CD4-positive, alpha-beta T cell treated with Interleukin-4 for 1 hour (primary cell): ENCODE measurements around the gene SYT7.

Experiments used
- DNase-seq, 2 donors: peaks; one replicate each; pipeline ENCODE4 v3.0.0-alpha.2; 2020 to 2022

Gene SYT7

DNA sequence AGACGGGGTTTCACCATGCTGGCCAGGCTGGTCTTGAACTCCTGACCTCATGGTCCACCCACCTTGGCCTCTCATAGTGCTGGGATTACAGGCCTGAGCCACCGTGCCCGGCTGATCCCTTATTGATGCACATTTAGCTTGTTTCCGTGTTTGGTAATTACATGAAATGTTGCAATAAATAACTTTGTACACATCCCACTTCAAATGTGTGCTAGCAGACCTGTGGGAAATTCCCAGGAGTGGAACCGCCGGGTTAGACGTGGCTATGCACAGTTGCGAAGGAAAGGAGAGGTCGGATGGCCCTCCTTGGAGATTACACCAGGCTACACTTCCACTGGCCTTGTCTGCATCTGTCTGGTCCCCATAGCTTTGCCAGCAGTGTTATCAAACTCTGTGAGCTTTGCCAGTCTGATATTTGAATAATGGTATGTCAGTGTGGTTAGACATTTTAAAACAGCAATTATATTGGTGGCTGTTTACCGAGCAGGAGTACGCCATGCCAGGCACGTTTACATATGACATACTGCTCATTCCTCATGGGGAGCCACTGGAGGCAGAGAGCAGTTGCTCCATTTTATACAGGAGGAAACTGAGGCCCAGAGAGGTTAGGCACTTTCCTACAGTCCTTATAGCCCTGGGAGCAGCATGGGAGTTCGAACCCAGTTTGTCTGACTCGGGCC, 27.2 kb upstream of the SYT7 start:
- no peak for DNase-seq

DNA sequence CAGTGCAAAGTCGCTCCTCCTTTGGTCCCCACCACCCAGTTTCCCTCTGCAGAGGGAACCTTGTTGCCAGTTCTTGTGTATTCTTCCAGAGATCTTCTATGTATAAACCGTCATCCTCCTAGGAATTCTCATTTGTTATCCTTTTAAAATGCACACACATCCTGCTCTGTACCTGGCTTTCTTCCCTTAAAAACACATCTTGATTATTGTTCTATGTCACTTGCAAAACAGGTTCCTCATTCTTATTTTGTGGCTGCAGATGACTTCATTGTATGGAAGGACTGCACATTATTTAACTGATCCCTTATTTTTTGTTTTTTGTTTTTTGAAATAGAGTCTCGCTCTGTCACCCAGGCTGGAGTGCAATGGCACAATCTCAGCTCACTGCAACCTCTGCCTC, 26.6 kb upstream of the SYT7 start:
- DNase-seq, result no peak

DNA sequence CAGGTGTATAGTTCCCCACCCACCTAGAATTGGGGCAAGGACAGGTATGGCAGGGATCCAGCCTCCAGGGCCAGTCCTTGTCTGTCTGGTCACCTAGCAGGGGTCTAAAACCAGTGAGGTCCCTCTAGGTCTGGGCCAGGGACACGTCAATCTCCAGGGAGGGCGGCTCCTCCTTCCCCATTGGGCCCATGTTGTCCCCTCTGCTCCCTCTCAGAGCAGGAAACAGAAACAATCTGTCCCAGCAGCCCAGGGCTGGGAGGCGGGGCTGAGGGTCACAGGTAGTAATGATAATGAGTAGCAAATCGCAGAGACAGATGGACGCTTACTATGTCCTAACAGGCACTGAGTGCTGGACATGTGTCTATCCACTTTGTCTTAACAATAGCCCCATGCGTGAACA, 22.8 kb upstream of the SYT7 start:
- DNase-seq, result no peak

DNA sequence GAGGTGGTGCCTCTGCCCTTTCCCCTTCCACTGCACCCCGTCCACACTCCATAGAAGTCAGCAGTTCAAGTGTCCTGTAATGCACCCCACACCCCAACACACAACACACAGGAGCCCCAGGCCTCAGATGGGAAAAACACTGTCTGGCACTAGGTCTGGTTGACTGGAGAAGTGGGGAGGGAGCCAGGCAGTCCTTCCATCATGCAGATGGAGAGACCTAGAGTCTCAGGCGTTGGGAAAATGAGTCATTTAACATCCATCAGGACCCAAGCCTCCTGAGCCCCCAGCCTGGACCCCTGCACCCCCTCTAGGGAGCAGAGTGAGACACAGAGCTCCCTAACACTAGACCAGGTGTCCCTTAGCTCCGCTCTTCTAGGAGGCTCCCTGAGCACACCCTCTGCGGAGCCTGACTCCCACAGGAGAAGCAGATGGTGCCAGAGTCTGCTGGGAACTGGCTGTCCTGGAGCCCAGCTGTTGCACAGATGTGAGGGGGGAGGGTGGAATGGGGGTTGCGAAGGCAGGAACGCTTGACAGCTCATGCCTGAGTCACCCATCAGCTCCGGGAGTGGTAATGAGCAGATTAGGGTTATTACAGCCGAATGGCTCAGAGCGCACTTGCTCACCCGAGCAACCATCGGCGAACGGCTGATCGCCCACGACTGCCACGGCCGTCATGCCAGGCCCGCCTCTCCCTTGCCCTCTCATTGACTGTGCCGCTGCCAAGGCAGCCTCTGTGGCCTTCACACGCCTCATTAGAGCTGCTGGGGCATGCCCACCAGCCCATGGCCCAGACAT, 22.1 kb upstream of the SYT7 start:
- DNase-seq, result no peak

DNA sequence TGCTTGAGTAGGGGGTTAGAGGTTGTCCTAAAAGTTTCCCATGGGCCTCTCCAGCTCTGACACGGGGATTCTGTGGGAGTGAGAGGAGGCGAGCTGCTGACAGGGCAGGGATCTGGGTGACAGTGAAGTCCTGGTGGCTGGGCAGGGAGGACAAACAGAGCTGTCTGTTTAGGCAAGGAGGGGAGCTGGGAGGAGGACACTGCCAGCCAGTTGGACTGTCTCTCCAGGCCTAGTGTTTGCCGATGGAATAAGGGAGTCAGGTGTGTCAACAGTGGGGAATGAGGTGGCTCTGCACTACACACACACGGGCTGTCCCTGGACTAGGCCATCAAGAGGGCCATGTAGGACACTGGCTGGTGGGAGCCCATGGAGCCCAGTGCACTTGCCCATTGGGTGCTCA, 20.6 kb upstream of the SYT7 start:
- DNase-seq, result no peak

DNA sequence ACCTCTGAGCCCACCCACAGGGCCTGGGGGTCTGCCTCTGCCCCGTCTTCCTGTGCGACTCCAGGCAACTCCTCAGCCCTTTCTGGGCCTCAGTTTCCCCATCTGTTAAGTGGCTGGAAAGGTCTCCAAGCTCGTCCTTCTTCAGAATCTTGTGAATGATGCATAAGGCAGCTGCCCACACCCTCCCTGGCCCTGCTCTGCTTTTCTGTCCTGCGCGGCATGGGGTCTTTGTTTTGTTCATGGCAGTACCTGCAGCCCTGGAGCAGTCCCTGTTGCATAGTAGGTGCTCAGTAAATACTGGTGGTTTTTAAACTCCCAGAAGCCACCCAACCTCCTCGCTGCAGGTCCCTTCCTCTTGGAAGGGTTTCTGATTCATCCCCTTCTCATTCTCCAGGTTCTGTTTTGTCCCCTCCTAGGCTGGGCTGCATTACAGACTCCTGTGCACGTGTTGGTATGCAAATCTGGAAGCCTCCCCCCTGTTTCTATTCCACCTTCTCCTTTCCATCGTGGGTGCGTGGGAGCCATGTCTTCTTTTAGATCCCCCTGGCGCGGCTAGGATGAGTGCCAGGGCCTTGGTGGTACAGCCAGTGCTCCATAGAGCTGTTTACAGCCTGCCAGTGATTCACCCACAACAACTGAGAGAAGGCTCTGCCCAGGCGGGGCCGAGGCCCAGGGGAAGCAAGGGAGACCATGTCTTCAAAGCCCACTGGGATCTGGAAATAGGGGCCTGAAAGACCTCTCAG, 19.3 kb upstream of the SYT7 start:
- no peak for DNase-seq

DNA sequence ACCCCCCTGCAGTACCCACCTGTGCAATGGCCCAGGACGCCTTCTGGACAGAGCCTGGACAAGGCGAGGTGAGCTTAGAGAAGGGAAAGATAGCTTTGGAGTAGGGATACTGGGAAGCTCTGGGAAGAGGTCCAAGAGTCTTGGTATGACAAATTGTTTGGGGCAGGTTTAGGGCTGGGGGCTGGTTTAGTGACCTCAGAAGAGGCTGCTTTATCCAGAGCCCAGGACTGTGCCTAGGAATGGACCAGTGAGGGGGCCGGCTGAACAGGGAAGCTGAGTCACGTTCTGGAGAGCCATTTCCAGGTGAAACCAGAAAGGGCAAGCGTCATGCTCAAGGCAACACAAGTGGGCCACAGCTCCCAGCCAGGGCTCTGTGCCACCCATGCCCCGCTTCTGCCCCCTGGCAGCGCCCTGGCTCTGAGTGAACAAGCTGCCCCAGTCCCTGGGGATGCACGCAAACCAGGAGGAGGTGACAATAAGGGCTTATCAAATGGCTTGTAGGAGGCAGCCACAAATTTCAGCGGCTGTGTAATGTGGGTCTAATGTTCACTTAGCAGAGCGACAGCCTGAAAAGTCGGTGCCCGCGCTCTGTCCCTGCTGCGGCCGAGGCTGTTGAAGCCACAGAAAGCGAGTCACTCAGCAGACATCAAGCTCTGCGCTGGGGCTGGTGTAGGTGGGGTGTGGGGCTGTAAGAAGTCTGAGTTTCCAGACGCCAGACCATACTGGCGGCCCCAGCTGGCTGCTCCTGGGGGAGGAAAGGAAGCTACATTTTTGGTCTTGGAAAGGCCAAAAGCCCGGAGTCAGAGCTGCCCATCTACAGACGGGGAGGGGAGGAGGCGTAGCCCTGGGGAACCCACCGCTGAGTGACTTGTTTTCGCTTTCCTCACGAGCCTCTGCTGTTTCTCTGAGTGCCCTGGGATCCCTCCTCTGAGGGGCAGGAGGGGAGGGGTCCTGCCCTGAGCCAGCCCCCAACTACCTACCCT, 18.3 kb upstream of the SYT7 start:
- no peak for DNase-seq

DNA sequence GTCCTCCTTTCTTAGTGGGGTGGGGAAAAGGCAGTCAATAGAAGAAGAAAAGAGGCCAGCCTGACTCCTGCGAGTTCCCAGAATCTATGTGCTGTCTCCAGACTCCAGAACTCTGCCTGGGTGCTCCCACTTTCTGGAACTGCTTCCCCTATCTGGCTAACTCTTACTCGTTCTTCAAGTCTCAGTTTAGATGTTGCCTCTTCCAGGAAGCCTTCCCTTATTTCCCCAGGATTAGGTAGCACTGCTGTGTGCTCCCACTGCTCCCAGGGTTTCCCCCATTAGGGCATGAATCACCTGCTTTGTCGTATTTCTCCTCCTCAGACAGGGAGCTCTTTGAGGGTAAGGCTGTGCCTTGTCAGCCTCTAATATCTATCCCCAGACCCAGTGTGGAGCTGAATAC, 17.5 kb upstream of the SYT7 start:
- no peak for DNase-seq

DNA sequence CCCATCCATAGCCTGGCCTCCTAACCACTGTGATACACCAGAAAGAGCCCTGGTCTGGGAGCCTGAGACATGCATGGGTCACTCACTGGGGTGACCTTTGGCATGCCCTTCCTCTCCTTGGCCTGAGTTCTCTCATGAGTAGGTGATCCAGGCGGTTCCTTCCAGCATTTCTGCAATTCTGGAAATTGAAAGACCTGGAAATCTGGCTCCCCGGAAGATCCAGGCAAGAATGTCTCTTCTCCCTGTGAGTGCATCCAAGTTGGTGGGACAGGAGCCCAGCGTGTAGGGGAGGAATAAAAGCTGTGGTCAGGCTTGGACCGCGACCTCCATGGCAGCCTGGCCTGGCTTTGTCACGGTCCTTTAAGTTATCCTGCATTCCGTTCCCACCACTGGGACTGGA, 16.1 kb upstream of the SYT7 start:
- DNase-seq, result no peak

DNA sequence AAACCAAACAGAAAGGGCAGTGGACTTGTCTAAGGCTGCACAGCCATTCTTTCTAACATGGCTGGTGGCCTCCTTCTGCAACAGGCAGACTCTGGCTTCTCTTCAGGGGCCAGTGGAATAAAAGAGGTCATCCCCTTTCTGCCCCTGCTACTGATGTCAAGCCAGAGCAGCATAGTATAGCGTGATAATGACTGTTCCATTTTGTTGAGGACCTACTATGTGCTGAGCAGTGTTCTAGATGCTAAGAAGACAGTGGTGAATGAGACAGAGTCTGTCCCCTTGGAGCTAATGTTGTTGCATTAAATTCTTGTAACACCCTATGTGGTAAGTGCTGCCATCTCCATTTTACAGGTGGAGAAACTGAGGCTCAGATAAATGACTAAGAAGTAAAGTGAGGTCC, 15.7 kb upstream of the SYT7 start:
- DNase-seq, result no peak

DNA sequence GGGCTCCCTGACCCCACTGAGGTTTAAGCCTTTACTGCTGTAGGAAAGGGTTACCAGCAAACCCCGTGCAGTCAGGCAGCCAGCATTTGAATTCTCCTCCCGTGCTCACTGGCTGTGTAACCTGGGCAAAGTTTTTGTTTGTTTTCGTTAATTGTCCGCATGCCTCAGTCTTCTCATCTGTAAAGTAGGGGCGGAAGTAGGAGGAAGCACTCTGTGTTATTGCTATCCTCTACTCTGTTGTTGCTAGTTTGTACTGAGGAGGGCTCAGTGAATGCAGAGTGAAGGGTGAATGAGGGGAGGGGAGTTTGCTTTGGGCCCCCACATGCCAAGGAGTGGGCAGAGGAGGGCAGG, 14.0 kb upstream of the SYT7 start:
- DNase-seq, result no peak

DNA sequence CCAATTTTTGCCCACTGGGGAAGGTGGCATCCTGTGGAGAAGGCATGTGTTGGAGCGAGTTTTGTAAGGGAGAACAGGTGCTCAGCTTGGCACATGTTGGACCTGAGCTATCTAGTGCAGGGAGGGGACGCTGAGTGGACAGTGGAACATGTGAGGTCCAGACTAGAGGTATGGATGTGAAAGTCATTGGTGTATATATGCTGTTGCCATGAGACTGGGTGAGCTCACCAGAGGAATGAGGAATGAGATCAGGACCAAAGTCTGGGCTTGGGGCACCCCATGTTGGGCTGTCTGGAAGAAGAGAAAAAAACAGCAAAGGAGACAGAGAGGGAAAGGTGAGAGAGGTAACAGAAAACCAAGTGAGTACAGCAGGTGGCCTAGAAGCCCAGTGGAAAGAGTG, 12.3 kb upstream of the SYT7 start:
- DNase-seq, result no peak

DNA sequence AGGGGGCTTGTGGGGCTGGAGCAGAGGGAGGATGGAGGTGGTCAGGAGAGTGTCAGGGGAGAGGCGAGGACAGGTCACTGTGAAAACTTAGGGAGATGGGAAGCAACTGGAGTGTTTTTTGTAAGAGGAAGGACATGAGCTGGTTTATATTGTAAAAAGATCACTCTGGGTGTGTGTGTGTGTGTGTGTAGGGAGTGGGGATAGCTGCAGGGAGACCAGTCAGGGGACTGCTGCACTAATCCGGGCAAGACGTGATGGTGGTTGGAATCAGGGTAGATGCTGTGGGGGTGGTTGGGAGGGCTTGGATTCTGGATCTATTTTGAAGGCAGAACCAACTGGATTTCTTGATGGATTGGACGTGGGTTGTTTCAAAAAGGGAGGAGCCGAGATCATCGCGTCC, 11.3 kb upstream of the SYT7 start:
- DNase-seq, result no peak

DNA sequence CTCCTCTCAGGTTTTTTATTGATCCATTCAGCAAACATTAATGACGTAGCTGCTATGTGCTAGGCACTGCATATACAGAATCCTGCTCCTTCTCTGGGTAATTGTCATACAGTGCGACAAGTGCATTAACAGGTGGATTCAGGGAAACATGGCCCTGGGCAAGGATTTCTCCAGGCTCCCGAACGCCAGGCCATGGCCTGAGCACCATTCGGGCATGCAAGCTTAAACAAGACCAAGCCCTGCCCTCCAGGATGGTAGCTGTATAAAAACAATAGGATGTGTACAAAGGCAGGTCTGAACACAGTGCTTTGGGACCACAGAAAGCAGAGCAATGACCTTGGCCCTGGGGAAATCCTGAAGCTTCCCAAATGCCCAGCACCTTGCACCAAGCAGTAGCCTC, 9.1 kb upstream of the SYT7 start:
- no peak for DNase-seq

DNA sequence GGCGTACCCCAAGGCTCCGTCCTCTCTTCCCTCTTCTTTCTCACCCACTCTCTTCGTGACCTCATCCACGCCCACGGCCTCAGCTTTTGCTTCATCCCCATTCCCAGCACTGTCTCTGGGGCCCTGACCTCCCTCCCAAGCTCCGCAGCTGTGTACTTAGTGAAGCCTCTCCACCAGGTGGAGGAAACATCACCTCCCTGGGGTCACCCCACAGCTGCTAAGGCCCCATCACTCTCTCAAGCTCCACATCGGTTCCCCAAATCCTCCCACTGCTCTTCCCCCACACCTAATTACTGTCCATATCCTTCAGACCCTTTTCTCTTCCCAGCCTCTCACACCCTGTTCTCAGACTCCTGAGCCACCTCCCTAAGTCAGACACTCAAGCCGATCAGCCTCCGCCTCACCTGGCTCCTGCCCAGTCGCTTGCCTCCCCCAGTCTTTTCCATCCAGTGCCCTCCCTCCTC, 7.9 kb upstream of the SYT7 start:
- DNase-seq, result no peak

DNA sequence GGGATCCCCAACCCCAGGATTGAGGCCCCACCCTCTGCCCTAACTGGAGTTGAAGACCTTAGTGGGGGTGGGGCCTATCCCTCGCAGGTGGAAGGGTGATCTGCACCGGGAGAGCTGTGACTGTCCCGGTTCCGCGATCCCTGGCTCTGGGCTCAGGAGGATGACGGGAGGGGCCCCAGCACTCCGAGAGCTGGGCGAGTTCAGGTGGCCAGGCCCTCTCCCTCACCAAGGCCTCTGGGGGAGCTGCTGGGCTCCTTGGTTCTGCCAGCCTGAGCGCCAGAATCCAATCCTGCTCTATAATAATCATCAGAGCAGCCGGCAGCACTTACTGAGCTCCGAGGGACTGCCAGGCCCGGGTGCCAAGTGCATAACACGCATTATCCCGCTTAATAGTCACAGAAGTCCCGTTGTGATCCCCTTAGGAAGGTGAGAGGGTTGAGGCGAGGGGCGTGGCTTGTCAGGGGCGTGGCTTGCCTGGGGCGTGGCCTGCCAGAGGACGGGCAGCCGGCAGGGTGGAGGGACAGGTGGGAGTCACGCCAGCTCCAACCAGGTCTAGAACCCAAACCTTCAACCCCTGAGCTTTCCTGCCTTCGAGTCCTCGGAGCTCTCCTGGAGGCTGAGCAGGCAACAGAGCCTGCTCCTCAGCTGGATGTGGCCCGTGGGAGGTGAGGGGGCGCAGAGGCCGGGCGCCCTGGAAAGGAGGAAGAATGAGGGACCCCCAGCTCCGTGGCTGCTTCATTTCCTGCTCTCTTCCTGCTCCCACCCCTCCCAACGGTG, 7.3 kb upstream of the SYT7 start:
- DNase-seq, result peak; percentile 58 to 66

DNA sequence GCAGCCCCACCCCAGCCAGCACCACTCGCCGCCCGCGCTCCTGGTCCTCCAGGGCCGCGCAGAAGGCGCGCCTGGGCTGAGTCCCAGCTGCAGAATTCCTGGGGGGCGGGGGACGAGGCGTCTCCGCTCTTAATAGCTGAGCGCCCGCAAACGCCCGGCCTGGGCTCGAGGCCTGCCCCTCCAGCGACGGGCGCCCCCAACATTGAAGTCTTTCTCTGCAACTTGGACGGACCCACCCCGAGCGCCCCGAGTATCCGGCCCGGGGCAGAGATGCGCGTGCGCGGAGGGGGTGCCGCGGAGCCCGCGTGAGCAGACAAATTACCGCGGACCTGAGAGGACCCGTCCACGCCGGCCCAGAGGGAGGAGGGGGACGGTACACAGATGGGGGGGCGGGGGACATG, 6.7 kb upstream of the SYT7 start:
- peak in 1 of 2 donors; percentile 23 for DNase-seq

DNA sequence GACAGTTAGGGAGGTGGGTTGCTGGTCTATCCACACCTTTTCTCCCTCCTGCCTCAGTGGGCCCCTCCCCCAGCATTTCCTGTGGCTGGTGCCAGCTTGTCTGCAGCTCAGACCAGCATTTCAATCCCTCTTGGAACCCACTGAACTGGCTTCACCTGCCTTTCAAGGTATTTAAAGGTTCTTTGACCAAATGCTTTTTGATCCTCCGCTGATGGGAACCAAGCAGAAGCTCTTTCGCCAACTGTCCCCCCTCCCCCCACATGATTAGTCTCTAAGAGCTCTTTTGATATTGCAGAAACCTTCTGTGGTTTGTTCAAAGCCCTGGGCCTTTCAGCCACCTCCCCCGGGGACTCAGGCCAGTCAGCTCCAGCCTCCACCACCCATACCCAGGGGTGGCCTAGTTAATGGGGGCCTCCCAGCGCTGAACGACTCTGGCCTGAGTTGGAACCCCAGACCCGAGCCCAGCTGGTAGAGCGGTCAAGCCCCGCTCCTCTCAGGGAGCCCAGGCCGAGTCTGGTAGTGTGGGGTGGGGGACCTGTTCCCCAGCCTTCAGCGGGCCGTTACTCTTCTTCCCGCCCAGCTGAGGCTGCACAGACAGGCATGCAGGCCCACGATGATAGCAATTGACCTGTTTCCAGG, 6.0 kb upstream of the SYT7 start:
- DNase-seq, result no peak

DNA sequence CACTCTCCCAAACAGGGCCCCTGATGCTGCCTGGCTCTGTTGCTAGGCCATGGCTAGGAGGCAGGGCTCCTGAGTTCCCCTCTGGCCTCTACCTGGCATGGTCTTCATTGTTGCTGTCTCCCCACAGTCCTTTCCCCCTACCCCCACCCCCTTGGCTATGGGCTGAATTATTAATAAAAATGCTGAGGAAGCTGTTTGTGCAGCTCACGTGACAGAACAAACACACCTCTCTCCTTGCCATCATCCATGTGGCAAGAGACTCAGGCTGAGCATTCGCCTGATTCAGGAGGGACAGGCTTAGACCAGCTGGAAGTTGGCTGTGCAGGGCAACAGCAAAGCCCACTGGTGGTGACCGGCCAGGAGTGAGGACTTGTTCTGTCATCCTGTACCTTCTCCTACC, 4.2 kb upstream of the SYT7 start:
- DNase-seq, result no peak

DNA sequence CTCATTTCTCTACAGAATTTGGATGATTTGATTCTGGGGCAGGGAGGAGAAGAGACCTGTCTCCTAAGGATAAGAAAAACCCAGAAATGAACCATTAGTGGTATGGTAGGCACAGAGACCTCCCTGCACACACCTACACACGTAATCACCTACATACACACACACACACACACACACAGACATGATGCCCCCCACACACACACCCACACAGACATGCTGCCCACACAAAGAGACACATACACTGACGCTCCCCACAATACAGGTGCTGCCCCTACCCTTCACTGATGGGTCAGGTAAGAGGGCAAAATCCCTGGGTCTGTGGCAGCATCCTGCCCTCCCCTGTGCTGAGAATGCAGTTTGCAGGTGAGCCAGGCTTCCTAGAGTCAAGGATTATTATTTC, 1.1 kb upstream of the SYT7 start:
- DNase-seq, result no peak

DNA sequence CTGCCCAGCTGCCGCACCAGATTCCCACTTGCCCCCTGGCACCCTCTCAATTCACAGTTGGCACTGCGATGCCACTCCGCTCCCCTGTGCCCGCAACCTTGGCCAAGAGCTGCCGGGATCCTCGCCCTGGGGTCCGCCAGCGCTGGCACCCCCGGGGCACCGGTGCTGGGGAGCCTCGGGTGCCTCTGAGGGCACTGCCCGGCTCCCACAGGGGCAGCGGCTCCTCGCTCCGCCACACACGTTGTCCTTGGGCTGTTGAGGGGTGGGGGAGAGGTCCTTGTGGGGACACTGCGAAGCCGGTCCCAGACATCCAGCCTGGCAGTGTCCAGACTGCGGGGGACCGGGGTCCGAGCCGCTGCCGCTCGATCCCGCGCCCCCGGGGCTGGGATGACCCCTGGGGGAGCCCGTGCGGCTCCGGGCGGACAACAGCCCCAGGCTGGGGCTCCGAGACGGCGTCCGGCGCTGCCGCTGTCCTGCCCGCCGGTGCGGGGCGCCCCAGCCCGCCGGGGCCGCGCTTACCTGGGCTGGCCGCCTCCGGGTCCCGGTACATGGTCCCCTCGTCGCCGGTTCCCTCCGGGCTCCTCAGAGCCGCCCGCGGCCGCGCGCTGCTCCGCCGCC, 496 bp downstream of the SYT7 start:
- DNase-seq, result no peak
